Central memory CD4-positive, alpha-beta T cell (primary cell): ENCODE measurements around the gene CPNE4.

Experiments
- DNase-seq: peaks from one replicate; pipeline ENCODE4 v3.0.0; 2022

CPNE4 gene

GRCh38 chr3:131518680-131519079, 516.1 kb downstream of the CPNE4 start:
- no peak for DNase-seq

GRCh38 chr3:131505421-131505820, 529.4 kb downstream of the CPNE4 start:
- DNase-seq: no peak

DNA sequence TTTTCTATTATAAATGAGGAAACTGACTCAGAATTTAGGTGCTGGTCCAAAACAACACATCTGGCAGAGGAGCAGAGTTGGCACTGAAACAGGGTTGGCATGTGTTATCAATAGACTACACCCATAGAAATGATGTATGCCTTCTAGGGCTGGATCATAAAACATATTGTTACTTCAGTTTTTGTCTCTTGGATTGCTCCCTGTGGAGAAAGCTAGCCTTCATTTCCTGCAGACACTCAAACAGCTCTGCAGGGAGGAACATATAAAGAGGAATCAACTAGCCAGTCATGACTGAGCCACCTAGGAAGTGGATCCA, 531.5 kb downstream of the CPNE4 start:
- DNase-seq: no peak

- DNase-seq: peak; percentile 77
These were observed 532.1 kb downstream of the CPNE4 start, which contains the start of gene MRPL3 for GRCh38 chr3:131502530-131503319. MRPL3 (minus strand) TSS chr3:131502971; CDS start chr3:131502821, 150 bp downstream.

DNA sequence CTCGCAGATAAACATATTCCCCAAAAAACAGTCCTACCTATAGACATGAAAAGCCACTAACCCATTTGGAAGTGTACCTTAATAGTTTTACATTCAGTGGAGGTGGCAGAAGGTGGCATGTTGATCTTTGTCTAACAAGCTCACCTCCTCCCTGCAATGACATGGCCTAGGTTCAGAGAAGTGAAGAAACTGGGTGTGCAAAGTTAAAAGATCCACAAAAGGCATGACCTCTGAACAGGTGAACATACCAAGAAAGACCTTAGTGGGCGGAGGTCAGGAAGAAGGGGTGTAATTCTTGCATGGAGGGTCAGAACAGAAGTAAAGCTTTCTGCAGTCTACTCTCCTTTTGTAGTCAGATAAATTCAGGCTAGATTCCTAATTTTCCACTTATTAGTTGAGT, 532.9 kb downstream of the CPNE4 start:
- DNase-seq: no peak

DNA sequence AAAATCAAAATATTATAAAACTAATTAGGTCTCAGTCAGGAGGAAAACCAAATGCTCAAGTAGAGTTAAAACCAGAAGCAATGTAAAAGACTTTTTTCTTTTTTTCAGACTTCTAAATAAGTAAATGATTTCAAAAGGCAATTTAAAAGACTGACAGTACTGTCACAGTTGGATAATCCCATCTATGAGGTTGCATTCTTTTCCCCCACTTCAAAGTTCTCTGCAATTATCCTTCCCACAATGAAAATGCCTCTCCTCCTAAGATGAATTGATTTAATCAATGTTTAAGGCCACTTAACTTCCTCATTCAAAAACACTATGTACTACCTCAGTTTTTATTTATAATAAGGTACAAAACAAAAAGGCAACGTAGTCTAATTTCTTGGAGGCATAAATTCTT, 540.1 kb downstream of the CPNE4 start:
- DNase-seq: no peak

- no peak for DNase-seq
These were observed 543.0 kb downstream of the CPNE4 start for GRCh38 chr3:131491775-131492174.

- DNase-seq: no peak
These were observed 543.7 kb downstream of the CPNE4 start for GRCh38 chr3:131491084-131491483.

DNA sequence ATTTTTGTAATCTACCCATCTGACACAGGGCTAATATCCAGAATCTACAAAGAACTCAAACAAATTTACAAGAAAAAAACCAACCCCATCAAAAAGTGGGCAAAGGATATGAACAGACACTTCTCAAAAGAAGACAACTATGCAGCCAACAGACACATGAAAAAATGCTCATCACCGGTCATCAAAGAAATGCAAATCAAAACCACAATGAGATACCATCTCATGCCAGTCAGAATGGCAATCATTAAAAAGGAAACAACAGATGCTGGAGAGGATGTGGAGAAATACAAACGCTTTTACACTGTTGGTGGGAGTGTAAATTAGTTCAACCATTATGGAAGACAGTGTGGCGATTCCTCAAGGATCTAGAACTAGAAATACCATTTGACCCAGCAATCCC, 548.3 kb downstream of the CPNE4 start:
- DNase-seq: peak; percentile 52

DNA sequence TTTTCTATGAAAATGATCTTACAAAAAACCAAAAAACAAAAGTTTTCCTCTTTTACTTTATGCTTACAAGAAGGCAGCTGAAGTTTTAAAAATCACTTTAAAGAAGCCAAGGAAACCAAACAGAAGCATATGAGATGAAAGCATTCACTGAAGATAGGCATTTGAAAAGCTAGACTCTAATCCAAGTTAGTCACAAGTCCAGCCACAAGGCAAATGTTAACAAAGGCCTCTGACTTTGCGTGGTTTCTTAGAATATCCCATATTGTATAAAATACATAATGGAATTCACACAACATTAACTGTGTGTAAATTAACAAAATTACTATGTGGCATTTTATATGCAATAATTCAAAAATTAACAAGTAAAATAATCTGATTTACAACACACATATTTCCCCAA, 549.7 kb downstream of the CPNE4 start:
- DNase-seq: no peak

DNA sequence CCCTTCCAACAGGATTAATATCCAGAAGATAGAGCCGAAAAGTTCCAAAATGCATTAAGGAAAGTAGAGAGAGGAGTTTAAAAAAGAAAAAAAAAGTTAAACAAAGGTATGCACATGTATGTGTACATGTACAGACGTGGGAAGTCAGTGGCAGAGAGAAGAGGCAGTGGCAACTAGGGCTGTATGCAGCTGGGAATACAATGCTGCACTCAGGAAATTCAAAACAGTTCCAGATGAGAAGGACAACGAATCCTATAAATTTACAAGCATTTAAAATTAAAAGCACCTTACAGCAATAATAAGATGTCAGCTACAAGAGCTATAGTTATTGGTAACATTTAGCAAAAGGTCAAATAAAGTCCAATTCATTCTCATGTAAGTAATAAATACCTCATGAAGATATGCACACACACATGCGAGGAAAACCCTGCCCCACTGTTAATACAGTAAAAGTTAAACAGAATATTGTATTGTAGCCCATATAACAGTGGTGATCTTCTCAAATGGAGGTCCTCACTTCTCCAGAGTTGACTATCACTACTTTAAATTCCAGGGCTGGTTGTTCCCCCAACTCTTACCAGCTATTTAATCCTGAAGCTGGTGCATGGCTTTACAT, 550.2 kb downstream of the CPNE4 start:
- no peak for DNase-seq
